ENCODE measurements around the gene USF2.

Gene USF2

GRCh38 chr19:35306473-35307246 lies 37.9 kb downstream of the USF2 start:
- Mint-ChIP-seq H3K4me3 (no peak overlapping the region), H3K36me3 (ENCODE audit: low read depth) (no peaks in the 10 kb centered on the region), H3K27ac (no peak overlapping the region), H3K9me3 (no peaks in the 10 kb centered on the region), H3K27me3 (no peaks in the 10 kb centered on the region), H3K4me1 (peaks cover 4% of the 10 kb centered on the region)
- DNase-seq = no peak
- peak; percentile 49 for ATAC-seq

DNA sequence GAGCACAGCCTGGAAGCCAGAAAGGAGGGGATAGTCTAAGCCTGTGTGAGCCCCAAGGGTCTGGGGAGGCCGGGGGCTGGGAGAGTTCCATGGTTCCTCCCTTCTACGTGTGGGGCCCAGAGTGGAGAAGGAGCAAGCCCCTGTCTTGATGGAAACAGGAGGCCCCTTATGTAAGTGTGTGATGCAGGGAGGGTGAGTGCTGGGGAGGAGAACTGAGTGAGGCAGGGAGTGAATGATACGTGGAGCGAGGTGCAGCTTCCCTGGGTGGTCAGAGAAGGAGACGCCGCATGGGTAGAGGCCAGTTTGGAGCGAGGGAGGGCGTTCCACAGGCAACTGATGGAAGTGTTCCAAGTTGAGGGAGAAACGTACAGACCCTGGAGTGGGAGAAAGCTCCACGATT lies 39.2 kb downstream of the USF2 start:
- ATAC-seq = no peak
- no peak overlapping the region for H3K27ac Mint-ChIP-seq
- no peak overlapping the region for H3K4me3 Mint-ChIP-seq
- no peaks in the 10 kb centered on the region for H3K9me3 Mint-ChIP-seq
- peaks cover 4% of the 10 kb centered on the region for H3K4me1 Mint-ChIP-seq
- no peak for DNase-seq
- H3K27me3 Mint-ChIP-seq = no peaks in the 10 kb centered on the region
- H3K36me3 Mint-ChIP-seq (ENCODE audit: low read depth) = no peaks in the 10 kb centered on the region

DNA sequence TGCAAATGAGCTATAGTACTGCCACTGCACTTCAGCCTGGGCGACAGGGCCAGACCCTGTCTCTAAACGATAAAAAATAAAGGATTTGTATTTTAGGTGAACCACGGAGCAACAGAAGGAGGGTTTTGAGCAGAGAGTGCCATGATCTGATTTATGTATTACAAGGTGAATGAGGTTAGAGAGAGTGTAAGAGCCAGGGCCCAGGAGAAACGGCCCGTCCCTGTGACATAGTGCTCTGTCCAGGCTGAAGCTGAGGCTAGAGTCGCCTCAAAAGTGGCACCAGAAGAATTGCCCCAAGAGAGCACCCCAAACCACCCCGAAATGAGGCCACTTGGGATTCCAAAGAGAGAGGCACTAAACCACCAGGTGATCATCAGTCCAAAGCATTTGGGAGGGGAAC lies 40.1 kb downstream of the USF2 start:
- Mint-ChIP-seq H3K9me3 (no peaks in the 10 kb centered on the region), H3K27me3 (no peaks in the 10 kb centered on the region), H3K36me3 (ENCODE audit: low read depth) (no peaks in the 10 kb centered on the region), H3K27ac (no peak overlapping the region), H3K4me3 (no peak overlapping the region), H3K4me1 (peaks cover 4% of the 10 kb centered on the region)
- ATAC-seq (no peak), DNase-seq (no peak)

DNA sequence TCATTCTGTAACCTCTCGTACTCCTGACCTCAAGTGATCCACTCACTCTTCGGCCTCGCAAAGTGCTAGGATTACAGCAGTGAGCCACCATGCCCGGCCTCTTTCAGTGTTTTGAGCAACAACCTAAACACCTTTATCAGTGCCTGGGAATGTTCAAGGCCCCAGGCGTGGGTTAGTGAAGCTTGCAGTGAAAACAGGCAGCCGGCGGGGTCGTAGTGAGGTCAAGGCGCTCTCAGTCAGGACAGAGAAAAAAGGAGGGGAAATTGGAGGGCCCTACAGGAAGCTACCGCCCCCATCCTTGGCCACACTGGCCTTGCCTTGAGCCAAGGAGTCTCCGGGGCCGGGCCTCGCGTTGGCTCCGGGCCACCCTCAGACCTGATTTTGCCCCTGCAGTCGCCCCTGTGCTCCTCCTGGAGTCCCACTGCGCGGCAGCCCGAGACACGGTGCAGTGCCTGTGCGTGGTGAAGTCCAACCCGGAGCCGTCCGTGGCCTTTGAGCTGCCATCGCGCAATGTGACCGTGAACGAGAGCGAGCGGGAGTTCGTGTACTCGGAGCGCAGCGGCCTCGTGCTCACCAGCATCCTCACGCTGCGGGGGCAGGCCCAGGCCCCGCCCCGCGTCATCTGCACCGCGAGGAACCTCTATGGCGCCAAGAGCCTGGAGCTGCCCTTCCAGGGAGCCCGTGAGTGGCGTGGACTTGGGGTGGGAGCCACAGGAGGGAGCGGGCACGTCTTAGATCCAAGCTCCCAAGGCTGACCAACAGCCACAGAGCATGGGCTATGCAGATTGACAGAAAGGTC lies 40.9 kb downstream of the USF2 start:
- no peak for ATAC-seq
- Mint-ChIP-seq H3K27me3 (no peaks in the 10 kb centered on the region), H3K4me3 (no peak overlapping the region), H3K9me3 (no peaks in the 10 kb centered on the region), H3K36me3 (ENCODE audit: low read depth) (no peaks in the 10 kb centered on the region), H3K4me1 (peaks cover 4% of the 10 kb centered on the region), H3K27ac (no peak overlapping the region)
- no peak for DNase-seq

DNA sequence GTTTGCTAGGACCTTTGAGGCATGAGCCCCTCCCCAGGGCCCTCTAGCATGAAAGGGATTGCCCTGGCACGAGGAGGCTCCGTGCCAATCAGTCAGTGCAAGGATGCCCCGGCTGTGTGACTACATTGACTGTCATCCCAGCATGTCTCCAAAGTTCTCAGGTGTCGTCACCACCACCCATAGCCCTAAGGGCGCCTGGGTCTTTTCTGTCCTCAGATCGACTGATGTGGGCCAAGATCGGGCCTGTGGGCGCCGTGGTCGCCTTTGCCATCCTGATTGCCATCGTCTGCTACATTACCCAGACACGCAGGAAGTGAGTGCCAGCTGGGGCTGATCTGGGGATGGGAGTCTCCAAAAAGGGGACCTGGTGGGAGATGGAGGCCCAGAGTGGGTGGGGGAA lies 41.6 kb downstream of the USF2 start:
- H3K4me1 Mint-ChIP-seq = peaks cover 4% of the 10 kb centered on the region
- no peak for ATAC-seq

DNA sequence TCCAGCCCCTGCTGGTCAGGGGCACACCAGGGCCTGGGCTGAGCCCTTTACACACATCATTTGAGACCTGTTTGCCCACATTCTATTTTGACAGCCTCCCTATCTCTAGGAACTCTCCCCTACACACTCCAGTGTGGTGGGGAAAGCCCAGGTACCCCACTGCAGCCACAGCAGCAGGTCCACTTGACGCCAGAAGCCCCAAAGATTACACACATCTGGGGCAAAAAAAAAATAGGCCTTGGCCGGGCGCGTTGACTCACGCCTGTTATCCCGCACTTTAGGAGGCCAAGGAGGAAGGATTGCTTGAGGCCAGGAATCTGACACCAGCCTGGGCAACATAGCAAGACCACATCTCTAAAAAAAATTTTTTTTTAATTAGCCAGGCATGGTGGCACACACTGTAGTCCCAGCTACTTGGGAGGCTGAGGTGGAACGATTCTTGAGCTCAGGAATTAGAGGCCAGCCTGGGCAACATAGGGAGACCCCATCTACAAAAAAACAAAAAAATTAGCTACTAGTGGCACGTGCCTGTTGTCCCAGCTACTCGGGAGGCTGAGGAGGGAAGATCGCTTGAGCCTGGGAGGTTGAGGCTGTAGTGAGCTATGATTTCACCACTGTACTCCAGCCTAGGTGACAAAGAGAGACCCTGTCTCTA lies 42.2 kb downstream of the USF2 start:
- Mint-ChIP-seq H3K9me3 (no peaks in the 10 kb centered on the region), H3K4me1 (peaks cover 4% of the 10 kb centered on the region), H3K27ac (no peak overlapping the region), H3K4me3 (no peak overlapping the region), H3K27me3 (no peaks in the 10 kb centered on the region), H3K36me3 (ENCODE audit: low read depth) (no peaks in the 10 kb centered on the region)
- ATAC-seq = no peak
- DNase-seq = no peak

More for the DNA sequence above, 41.6 kb downstream of the USF2 start:
- no peak for DNase-seq
- Mint-ChIP-seq H3K27me3 (no peaks in the 10 kb centered on the region), H3K4me3 (no peak overlapping the region), H3K27ac (no peak overlapping the region), H3K9me3 (no peaks in the 10 kb centered on the region), H3K36me3 (ENCODE audit: low read depth) (no peaks in the 10 kb centered on the region)

DNA sequence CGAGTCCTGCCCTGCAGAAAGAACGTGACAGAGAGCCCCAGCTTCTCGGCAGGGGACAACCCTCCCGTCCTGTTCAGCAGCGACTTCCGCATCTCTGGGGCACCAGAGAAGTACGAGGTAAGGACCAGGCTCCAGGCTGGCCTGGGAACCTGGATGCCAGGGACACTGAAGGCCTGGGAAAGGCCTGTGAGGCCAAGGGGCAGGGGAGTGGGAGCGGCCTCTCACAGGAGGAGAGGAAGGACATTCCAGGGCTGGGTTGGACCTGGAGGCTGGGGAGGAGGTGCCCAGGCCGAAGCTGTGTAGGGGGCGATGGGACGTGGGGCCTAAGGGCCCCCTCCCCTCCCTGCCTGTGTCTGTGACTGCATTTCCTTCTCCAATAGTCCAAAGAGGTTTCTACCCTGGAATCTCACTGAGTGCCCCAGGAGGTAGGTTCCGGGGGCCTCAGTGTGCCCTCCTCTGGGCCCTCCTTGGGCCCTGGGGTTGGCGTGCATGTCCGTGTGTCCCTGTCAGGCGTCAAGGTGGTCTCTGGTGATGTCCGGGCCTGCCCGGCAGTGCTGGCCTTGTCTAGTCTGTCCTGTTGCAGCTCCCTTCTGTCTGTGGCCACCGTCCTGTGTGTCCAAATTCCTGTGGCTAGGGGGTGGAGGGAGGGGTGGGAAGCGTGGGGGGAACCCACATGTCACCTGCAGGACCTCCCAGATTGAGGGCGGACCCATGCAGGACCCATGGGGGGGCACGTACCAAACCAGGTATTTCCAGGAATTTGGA lies 43.3 kb downstream of the USF2 start:
- H3K36me3 Mint-ChIP-seq (ENCODE audit: low read depth) = no peaks in the 10 kb centered on the region
- H3K4me1 Mint-ChIP-seq = peaks cover 4% of the 10 kb centered on the region
- DNase-seq (no peak), ATAC-seq (no peak)
- H3K27me3 Mint-ChIP-seq = no peaks in the 10 kb centered on the region
- no peaks in the 10 kb centered on the region for H3K9me3 Mint-ChIP-seq
- H3K4me3 Mint-ChIP-seq = no peak overlapping the region
- no peak overlapping the region for H3K27ac Mint-ChIP-seq

DNA sequence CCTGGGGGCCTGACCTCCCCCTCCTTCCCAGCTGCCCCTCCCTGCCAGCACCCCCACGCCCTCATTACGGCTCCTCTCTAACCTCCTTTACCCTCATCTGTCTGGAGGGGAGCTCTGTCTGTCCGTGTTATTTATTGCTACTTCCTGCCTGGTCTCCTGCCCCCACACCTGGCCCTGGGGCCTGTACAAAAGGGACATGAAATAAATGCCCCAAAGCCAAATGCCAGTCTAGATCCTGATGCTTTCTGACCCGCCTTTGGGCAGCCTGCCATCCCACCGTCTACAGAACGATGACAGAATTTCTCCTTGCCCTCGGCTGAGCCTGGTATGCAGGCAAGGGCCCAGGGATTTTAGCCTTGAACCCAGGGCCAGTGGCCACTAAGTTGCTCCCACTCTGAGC lies 44.8 kb downstream of the USF2 start:
- Mint-ChIP-seq H3K4me1 (peaks cover 7% of the 10 kb centered on the region), H3K27ac (no peak overlapping the region), H3K4me3 (no peak overlapping the region), H3K27me3 (no peaks in the 10 kb centered on the region), H3K36me3 (ENCODE audit: low read depth) (no peaks in the 10 kb centered on the region), H3K9me3 (no peaks in the 10 kb centered on the region)
- DNase-seq = no peak
- ATAC-seq = no peak

DNA sequence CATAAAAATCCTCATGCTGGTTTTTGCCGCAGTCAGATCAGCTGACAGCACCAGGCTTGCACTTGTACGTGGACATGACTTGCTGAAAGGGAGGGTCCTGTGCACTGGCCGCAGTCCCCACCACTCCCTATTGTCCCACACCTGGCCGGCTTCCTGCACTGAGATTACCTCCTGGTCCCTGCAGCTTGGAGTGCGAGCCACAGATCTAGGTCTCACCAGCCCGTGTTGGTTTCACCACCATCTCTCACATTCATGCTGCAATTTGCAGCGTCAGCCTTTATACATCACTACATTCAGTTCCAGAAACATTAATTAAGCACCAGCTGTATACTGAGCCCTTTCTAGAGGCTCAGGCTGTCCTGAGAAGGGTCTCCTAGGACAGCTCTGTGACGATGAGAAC lies 45.3 kb downstream of the USF2 start:
- Mint-ChIP-seq H3K36me3 (ENCODE audit: low read depth) (no peaks in the 10 kb centered on the region), H3K4me3 (no peak overlapping the region), H3K27ac (no peak overlapping the region), H3K9me3 (no peaks in the 10 kb centered on the region), H3K4me1 (peaks cover 11% of the 10 kb centered on the region), H3K27me3 (peaks cover 3% of the 10 kb centered on the region)
- no peak for DNase-seq
- no peak for ATAC-seq

- no peak for ATAC-seq
- Mint-ChIP-seq H3K36me3 (ENCODE audit: low read depth) (no peaks in the 10 kb centered on the region), H3K9me3 (no peaks in the 10 kb centered on the region), H3K27me3 (peaks cover 3% of the 10 kb centered on the region), H3K4me1 (peaks cover 13% of the 10 kb centered on the region), H3K27ac (no peak overlapping the region), H3K4me3 (no peak overlapping the region)
- DNase-seq = no peak
These were observed 46.2 kb downstream of the USF2 start for GRCh38 chr19:35314858-35315470.

- Mint-ChIP-seq H3K4me1 (peaks cover 11% of the 10 kb centered on the region), H3K27me3 (peaks cover 3% of the 10 kb centered on the region), H3K27ac (no peak overlapping the region), H3K4me3 (no peak overlapping the region), H3K36me3 (ENCODE audit: low read depth) (no peaks in the 10 kb centered on the region), H3K9me3 (no peaks in the 10 kb centered on the region)
- no peak for DNase-seq
- no peak for ATAC-seq
These were observed 47.1 kb downstream of the USF2 start for GRCh38 chr19:35315883-35316282.

- Mint-ChIP-seq H3K9me3 (no peaks in the 10 kb centered on the region), H3K27me3 (peaks cover 3% of the 10 kb centered on the region), H3K36me3 (ENCODE audit: low read depth) (no peaks in the 10 kb centered on the region), H3K4me3 (no peak overlapping the region), H3K4me1 (peaks cover 12% of the 10 kb centered on the region), H3K27ac (no peak overlapping the region)
- ATAC-seq (no peak), DNase-seq (no peak)
These were observed 47.8 kb downstream of the USF2 start for GRCh38 chr19:35316560-35316959.

DNA sequence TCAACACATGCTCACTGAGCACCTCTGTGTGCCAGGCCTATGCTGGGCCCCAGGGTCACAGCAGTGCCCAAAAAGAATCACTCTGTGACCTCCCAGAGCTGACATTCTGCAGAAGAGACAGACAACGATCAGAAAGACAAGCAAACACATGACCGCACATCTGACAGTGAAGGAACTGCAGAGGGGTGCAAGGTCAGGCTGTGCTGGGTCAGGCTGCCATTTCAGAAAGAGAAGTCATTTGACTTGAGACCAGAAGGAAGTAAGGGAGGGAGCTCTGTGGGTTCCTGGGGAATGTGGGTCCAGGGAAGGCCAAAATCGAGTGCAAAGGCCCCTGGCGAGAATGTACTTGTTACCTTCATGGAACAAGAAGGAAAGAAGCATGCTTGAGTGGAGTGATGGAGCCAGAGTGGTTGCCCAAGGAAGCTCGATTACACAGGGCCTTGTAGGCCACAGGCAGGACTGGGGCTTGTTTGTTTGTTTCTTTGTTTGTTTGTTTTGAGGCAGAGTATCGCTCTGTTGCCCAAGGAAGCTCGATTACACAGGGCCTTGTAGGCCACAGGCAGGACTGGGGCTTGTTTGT lies 48.8 kb downstream of the USF2 start:
- no peak for DNase-seq
- Mint-ChIP-seq H3K27ac (no peak overlapping the region), H3K4me3 (no peak overlapping the region), H3K4me1 (peaks cover 14% of the 10 kb centered on the region), H3K36me3 (ENCODE audit: low read depth) (no peaks in the 10 kb centered on the region), H3K27me3 (peaks cover 3% of the 10 kb centered on the region), H3K9me3 (peaks cover 4% of the 10 kb centered on the region)
- no peak for ATAC-seq
